SK-N-SH treated with all-trans-retinoic acid at 6 μM for 48 hours (cell line): ENCODE measurements around the gene E2F6.

ENCODE experiments used
- ATAC-seq: fragments of 200-7000 bp; cut with Tn5 transposase; 3 replicates; pipeline ENCODE4 v1.9.1; 2020; ENCODE audit warnings: mild to moderate bottlenecking, moderate library complexity
- BACH2 ChIP-seq: fragments of 250-450 bp; sonication (Bioruptor Pico); IDR thresholded peaks from 2 replicates; pipeline ENCODE4 v1.9.0; 2021; ENCODE audit warnings: mild to moderate bottlenecking, borderline replicate concordance
- CSDC2 ChIP-seq: fragments of 250-450 bp; sonication (Bioruptor Pico); IDR thresholded peaks from 2 replicates; pipeline ENCODE4 v1.5.0; 2020; ENCODE audit warnings: mild to moderate bottlenecking, moderate library complexity
- CSRNP3 ChIP-seq: fragments of 250-450 bp; sonication (Bioruptor Pico); IDR thresholded peaks from 2 replicates; pipeline ENCODE4 v1.5.1; 2021; ENCODE audit warnings: mild to moderate bottlenecking, moderate library complexity
- ESRRG ChIP-seq: fragments of 250-450 bp; sonication (Bioruptor Pico); IDR thresholded peaks from 2 replicates; pipeline ENCODE4 v1.6.1; 2021; ENCODE audit warnings: mild to moderate bottlenecking
- ISL1 ChIP-seq: fragments of 250-450 bp; sonication (Bioruptor Pico); IDR thresholded peaks from 2 replicates; pipeline ENCODE4 v2.1.2; 2022; ENCODE audit warnings: mild to moderate bottlenecking, moderate library complexity
- PATZ1 ChIP-seq: fragments of 250-450 bp; sonication (Bioruptor Pico); IDR thresholded peaks from 2 replicates; pipeline ENCODE4 v1.8.0; 2020; ENCODE audit warnings: mild to moderate bottlenecking, moderate library complexity, borderline replicate concordance
- POU6F1 ChIP-seq: fragments of 250-450 bp; sonication (Bioruptor Pico); IDR thresholded peaks from 2 replicates; pipeline ENCODE4 v1.8.0; 2021; ENCODE audit warnings: low read depth, mild to moderate bottlenecking, moderate library complexity, borderline replicate concordance
- RARB ChIP-seq: fragments of 250-450 bp; sonication (Bioruptor Pico); IDR thresholded peaks from 2 replicates; pipeline ENCODE4 v1.8.0; 2021; ENCODE audit warnings: mild to moderate bottlenecking, moderate library complexity
- SNAI2 ChIP-seq: fragments of 250-450 bp; sonication (Bioruptor Pico); IDR thresholded peaks from 2 replicates; pipeline ENCODE4 v1.5.0; 2020; ENCODE audit warnings: mild to moderate bottlenecking, moderate library complexity
- TCF4 ChIP-seq: fragments of 250-450 bp; sonication (Bioruptor Pico); IDR thresholded peaks from 2 replicates; pipeline ENCODE4 v1.8.0; 2021; ENCODE audit warnings: mild to moderate bottlenecking, moderate library complexity, borderline replicate concordance
- TOX ChIP-seq: fragments of 250-450 bp; sonication (Bioruptor Pico); IDR thresholded peaks from 2 replicates; pipeline ENCODE4 v1.8.0; 2021; ENCODE audit warnings: mild to moderate bottlenecking, moderate library complexity, borderline replicate concordance
- TSHZ2 ChIP-seq: fragments of 250-450 bp; sonication (Bioruptor Pico); IDR thresholded peaks from 2 replicates; pipeline ENCODE4 v1.5.0; 2020; ENCODE audit warnings: mild to moderate bottlenecking, moderate library complexity
- ZC3H10 ChIP-seq: fragments of 250-450 bp; sonication (Bioruptor Pico); IDR thresholded peaks from 2 replicates; pipeline ENCODE4 v1.5.1; 2021; ENCODE audit warnings: mild to moderate bottlenecking, moderate library complexity
- ZFP3 ChIP-seq: fragments of 250-450 bp; sonication (Bioruptor Pico); IDR thresholded peaks from 2 replicates; pipeline ENCODE4 v1.5.0; 2020; ENCODE audit warnings: mild to moderate bottlenecking, moderate library complexity
- ZFP30 ChIP-seq: fragments of 450-650 bp; formaldehyde crosslinking; IDR thresholded peaks from 2 replicates; pipeline ENCODE4 v1.5.0; 2022; ENCODE audit warnings: mild to moderate bottlenecking, moderate library complexity
- ZNF565 ChIP-seq: fragments of 450-650 bp; formaldehyde crosslinking; conservative IDR thresholded peaks from 2 replicates; pipeline ENCODE4 v1.5.0; 2020; ENCODE audit warnings: low read depth, mild to moderate bottlenecking, moderate library complexity
- ZNF70 ChIP-seq: fragments of 450-650 bp; formaldehyde crosslinking; IDR thresholded peaks from 2 replicates; pipeline ENCODE4 v1.5.0; 2020; ENCODE audit warnings: mild to moderate bottlenecking, moderate library complexity
- ZNF8 ChIP-seq: fragments of 450-650 bp; formaldehyde crosslinking; IDR thresholded peaks from 2 replicates; pipeline ENCODE4 v1.5.0; 2020; ENCODE audit warnings: mild to moderate bottlenecking, moderate library complexity

E2F6 gene

GRCh38 chr2:11477994-11478393 lies 12.0 kb upstream of the E2F6 start:
- TF ChIP-seq TCF4 (CRISPR knock-in tag) (no peak), ZNF70 (CRISPR knock-in tag) (no peak), BACH2 (no peak), PATZ1 (CRISPR knock-in tag) (no peak), RARB (CRISPR knock-in tag) (no peak), ZNF565 (CRISPR knock-in tag) (no peak), CSRNP3 (no peak), ZNF8 (no peak)
- TF ChIP-seq, all 23 proteins: peak for 0
- ATAC-seq = peak; percentile 86

GRCh38 chr2:11473659-11474433 lies 7.9 kb upstream of the E2F6 start:
- no peak for ATAC-seq

More at GRCh38 chr2:11473659-11474433, 7.9 kb upstream of the E2F6 start:
- no peak for TF ChIP-seq CSRNP3
- no peak for TF ChIP-seq TSHZ2
- no peak for TF ChIP-seq ISL1 (CRISPR knock-in tag)
- TF ChIP-seq ZC3H10 = no peak
- TF ChIP-seq ZFP30 (CRISPR knock-in tag) = no peak
- no peak for TF ChIP-seq TOX (CRISPR knock-in tag)
- no peak for TF ChIP-seq ESRRG (CRISPR knock-in tag)
- TF ChIP-seq ZFP3 (CRISPR knock-in tag) = no peak
- TF ChIP-seq BACH2 = no peak
- no peak for TF ChIP-seq ZNF8
- no peak for TF ChIP-seq RARB (CRISPR knock-in tag)
- TF ChIP-seq PATZ1 (CRISPR knock-in tag) = no peak
- no peak for TF ChIP-seq POU6F1 (CRISPR knock-in tag)
- no peak for TF ChIP-seq SNAI2
- TF ChIP-seq CSDC2 (CRISPR knock-in tag) = no peak
